ENCODE data around the gene FCRLA.
"Not testable (repeated sequence)": the region's sequence is repeated elsewhere in the genome, so short reads cannot be mapped to it uniquely, and the experiment has no call there.

Gene FCRLA
- 0.94 to 8.5 (median 2.5) reads per million in 18 experiments for total RNA-seq

DNA sequence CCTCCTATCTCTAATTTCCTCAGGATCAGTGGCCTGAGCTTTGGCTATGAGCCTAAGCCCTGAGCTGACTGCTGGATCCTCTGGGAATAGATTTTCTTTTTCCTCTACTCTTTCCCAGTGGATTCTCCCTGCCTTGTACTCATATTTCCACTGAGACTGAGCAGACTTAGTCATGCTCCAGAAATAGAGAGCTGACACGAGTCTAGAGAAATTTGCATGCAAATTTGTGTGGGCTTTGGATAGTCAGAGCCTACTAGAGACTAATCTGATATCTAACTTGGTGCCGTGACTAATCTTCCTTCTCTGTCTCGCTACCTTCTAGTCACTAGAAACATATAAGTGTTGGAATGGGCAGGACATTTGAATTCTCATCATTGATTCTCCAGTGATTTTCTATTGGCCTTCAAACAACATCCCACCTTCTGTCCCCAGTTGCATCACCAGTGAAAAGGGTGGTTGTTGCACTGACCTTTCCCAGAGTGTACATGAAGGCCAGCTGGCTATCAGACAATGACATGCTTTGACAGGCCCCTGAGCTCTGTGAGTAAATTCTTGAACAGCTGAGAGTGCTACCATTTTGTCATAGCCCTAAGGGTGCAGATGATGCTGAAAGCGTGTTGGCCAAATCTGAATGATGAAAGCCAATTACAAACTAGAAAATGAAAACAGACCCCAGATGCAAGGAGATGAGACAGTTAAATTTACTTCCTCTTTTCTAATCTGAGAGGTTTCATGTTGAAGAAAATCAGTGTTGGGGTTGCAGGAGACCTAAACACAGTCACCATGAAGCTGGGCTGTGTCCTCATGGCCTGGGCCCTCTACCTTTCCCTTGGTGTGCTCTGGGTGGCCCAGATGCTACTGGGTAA, at the start of gene FCRLA:
TSS of gene FCRLA (plus strand) at position 748 of the 866 bp plus-strand sequence. CDS start at position 784, 36 bp downstream.
- DNase-seq = peak; percentile 64 to 78

- DNase-seq = not testable (repeated sequence)
These were observed 48.5 kb upstream of the FCRLA start for GRCh38 chr1:161658524-161658923.

DNA sequence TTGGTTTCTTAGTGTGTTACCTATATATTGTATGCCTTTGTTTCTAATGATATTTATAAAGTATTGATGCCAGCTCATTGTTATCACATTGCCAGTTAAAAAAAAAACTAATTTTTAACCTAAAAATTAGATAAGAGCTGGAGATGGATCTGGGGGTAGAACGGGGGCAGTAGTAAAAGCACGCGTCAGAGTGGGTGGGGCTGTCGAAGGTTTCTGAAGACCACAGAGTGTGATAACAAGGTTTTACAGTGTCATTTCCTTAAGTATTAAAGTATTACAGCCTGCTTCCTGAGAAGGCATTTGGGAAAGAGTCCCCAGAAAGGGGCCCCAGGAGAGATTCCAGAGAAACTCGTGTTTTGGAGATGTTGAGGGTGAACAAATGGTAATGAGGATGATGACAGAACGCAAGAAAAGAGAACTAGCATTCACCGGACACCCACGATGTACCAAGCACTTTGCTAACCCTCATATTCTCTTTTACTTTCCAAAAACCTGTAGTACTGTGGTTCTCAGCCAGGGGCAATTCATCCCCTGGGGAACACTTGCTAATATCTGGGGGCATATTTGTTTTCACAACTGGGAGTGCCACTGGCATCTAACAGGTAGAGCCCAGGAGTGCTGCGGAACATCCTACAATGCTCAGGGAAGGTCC, 45.2 kb upstream of the FCRLA start:
- DNase-seq = not testable (repeated sequence)

GRCh38 chr1:161662684-161663339, 44.2 kb upstream of the FCRLA start, which contains the start of gene FCGR2B:
FCGR2B (plus strand) TSS chr1:161663143; CDS start chr1:161663242, 99 bp downstream.
- DNase-seq = not testable (repeated sequence)

DNA sequence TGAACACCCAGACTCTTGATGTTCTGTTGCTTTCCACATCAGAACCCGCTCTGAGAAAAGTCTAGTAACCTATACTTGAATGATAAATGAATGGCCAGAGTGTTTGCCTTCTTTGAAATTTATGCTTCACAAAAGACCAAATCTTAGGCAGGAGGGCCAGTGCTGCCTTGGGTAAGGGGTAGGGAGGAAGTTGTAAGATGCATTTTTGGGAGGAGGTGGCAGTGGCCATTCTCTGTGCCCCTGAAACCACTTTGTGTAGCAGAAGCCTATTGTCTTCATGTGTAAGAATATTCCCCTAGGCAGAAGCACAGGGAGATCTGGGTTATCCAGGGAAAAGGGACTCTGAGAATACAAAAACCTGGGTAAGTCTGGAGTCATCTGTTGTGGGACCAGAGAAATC, 43.5 kb upstream of the FCRLA start:
- not testable (repeated sequence) for DNase-seq

- DNase-seq = not testable (repeated sequence)
These were observed 42.3 kb upstream of the FCRLA start for GRCh38 chr1:161664689-161665088.

DNA sequence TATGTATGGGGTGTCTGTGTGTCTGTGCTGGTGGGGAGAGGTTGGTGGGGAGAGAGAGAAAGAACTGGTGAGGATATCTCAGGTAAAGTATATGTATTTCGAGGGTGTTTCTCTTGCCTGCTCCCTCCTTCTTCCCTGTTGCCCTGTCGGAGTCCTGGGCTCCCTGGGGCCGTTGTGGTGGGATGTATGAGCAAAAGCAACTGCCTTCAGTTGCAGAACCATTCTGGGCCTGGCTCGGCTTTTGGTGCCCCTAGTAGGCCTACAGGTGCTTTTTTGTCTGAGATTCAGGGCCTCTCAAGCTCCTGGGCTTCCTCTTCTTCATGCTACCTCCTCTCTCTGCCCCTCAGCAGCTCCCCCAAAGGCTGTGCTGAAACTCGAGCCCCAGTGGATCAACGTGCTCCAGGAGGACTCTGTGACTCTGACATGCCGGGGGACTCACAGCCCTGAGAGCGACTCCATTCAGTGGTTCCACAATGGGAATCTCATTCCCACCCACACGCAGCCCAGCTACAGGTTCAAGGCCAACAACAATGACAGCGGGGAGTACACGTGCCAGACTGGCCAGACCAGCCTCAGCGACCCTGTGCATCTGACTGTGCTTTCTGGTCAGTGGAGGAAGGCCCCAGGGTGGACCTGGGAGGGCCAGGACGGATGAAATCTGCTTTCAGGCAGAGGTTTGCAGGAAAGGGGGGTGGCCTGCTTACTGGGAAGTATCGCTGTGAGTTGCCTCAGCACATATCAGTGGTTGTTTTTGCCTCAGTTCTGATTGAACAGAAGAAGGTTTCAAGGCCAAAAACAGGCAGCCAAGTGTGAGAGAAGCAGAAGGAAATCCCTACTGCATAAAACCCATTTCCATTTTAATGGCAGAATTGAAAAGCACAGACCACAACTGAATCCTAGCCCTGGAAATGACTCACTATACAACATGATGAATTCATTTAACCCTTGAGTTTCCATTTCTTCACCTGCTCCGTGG, 35.7 kb upstream of the FCRLA start:
- peak; percentile 9 to 18 for DNase-seq

GRCh38 chr1:161673437-161673836, 33.6 kb upstream of the FCRLA start:
- not testable (repeated sequence) for DNase-seq

GRCh38 chr1:161674447-161674846, 32.6 kb upstream of the FCRLA start:
- DNase-seq = not testable (repeated sequence)

DNA sequence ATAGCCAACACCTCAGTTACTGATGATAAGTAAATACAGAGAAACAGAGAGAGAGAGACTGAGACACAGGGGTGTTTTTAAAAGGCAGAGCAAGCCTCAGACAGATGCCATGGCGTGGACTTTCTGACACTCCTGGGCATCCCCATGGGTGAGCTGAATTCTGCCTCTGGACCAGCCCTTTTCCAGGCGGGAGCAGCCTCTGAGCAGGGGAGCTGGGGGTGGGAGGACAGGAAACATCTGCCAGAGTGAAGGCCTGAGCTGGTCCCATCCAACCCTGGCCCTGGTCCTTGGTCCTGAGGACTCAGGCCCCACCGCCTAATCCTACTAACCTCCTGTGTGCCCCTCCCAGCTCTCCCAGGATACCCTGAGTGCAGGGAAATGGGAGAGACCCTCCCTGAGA, 32.1 kb upstream of the FCRLA start:
- DNase-seq = not testable (repeated sequence)

DNA sequence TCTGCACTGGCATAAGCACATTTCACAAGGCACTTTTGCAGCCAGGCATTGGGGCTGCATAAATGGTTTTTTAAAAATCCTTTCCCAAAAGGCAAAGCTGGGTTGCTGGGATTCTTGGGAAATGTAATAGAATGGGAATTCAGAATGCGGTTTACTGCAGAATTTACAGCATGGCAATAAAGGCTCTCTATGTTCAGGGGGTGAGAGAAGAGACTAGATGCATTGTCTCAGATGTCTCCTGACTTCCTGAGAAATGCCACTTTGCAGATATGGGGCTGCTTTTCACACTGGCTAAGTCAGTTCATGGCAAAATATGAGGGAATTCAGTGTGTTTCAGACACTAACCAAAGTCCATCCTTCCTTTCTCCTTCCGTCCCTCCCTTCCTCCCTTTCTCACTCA, 30.6 kb upstream of the FCRLA start:
- no peak for DNase-seq

DNA sequence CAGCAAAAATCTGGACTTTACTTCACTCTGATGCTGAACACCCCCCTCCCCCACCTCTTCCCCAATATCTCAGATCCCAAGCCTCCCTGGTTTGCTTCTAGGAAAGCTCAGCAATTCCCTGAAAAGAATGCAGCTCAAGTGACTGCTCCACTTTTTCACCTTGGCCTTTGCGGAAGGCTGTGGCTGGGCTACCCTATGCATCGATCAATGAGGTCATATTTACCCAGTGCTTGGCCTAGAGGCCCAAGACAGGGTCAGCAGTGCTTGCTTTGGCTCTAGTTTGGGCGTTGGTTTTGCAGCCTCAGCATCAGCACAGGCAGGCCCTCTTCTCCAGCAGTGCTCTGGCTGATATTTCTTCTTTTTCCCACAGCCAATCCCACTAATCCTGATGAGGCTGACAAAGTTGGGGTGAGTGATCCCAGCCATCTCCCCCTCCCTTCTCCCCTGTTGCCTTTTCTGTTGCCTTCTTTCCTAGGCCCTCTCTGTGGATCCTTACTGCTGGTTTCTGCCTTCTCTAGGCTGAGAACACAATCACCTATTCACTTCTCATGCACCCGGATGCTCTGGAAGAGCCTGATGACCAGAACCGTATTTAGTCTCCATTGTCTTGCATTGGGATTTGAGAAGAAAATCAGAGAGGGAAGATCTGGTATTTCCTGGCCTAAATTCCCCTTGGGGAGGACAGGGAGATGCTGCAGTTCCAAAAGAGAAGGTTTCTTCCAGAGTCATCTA, 29.9 kb upstream of the FCRLA start:
- DNase-seq = no peak

DNA sequence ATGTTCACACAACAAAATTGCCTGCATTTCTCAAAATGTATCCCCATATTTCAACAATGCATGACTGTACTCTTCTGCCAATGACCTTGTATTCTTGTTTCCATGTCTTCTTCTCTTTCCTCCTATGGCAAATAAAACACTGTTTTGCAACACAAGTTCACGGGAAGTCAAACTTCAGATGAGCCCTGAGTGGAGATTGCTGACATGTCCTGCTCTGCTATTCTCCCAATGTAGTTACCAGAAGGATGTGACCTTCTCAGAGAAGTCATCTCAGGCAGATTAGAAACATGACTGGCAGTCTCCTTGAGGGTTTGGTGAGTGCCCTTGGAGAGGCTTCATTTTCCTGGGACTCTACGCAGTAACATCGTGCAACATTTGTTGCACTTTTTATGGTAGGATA, 28.5 kb upstream of the FCRLA start:
- peak; percentile 32 to 34 for DNase-seq

- no peak for DNase-seq
These were observed 25.1 kb upstream of the FCRLA start for GRCh38 chr1:161681879-161682278.

- no peak for DNase-seq
These were observed 18.1 kb upstream of the FCRLA start for GRCh38 chr1:161688946-161689345.

- no peak for DNase-seq
These were observed 15.2 kb upstream of the FCRLA start for GRCh38 chr1:161691846-161692245.

- peak in 1 of 2 donors; percentile 9 for DNase-seq
These were observed 13.9 kb upstream of the FCRLA start for GRCh38 chr1:161693020-161693712.

DNA sequence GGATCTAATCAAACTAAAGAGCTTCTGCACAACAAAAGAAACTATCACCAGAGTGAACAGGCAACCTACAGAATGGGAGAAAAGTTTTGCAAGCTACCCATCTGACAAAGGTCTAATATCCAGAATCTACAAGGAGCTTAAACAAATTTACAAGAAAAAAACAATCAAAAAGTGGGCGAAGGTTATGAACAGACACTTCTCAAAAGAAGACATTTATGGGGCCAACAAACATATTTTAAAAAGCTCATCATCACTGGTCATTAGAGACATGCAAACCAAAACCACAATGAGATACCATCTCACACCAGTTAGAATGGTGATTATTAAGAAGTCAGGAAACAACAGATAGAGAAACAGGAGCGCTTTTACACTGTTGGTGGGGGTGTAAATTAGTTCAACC, 8.7 kb upstream of the FCRLA start:
- not testable (repeated sequence) for DNase-seq

DNA sequence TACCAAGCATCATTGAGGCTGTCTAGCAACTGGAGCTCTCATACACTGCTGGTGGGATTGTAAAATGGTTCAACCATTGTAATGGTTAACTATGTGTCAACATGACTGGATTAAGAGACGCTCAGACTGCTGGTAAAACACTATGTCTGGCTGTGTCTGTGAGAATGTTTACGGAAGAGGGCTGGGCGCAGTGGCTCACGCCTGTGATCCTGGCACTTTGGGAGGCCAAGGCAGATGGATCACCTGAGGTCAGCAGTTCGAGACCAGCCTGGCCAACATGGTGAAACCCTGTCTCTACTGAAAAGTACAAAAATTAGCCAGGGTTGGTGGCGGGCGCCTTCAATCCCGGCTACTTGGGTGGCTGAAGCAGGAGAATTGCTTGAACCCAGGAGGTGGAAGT, 4.8 kb upstream of the FCRLA start:
- no peak for DNase-seq

GRCh38 chr1:161705537-161705936, 1.5 kb upstream of the FCRLA start:
- no peak for DNase-seq

GRCh38 chr1:161706113-161706481, 932 bp upstream of the FCRLA start:
- peak; percentile 56 to 73 for DNase-seq

Data from inflammatory macrophage (primary cell).